Measurements from ENCODE around the gene RAI1. TPM values are rescaled to one million over a fixed set of nuclear protein-coding genes. Genes with fewer than 3 reads are reported as not detected.
A peak's percentile ranks its signal among the peaks of the same experiment; 100 is the strongest.

The RAI1 gene
- total and polyA plus RNA-seq, 2 of the 13 experiments (the other 11 are each of a cell fraction or from before 2014, with no cell fraction given) = 3.4 to 5.2 TPM

GRCh38 chr17:17835415-17836249 is 154.4 kb downstream of the RAI1 start (continued):
- TF ChIP-seq ZNF10 (CRISPR knock-in tag; IDR thresholded peaks at IDR 0.05; ENCODE audit: borderline replicate concordance, low read depth) = no peak
- TF ChIP-seq PCBP1 (IDR thresholded peaks at IDR 0.05; ENCODE audit: borderline replicate concordance, low read depth, low read length) = no peak
- TF ChIP-seq HIVEP1 (CRISPR knock-in tag; IDR thresholded peaks at IDR 0.05) = no peak; the same call in 1 of the 2 replicates
- no peak for TF ChIP-seq ZNF17 (CRISPR knock-in tag; IDR thresholded peaks at IDR 0.05)
- no peak for TF ChIP-seq MED8 (CRISPR knock-in tag; IDR thresholded peaks at IDR 0.05; ENCODE audit: insufficient replicate concordance)
- no peak for TF ChIP-seq SRSF9 (IDR thresholded peaks at IDR 0.05; ENCODE audit: borderline replicate concordance, insufficient read depth, low read depth, low read length, poor library complexity, severe bottlenecking)
- TF ChIP-seq POLR2AphosphoS2 (IDR thresholded peaks at IDR 0.05; ENCODE audit: low read depth, low read length) = no peak
- no peak for TF ChIP-seq PHF5A (CRISPR knock-in tag; IDR thresholded peaks at IDR 0.05; ENCODE audit: low read depth, unreplicated experiment)
- TF ChIP-seq ZNF547 (CRISPR knock-in tag; IDR thresholded peaks at IDR 0.05) = no peak
- peak; percentile 70; the same call in 1 of the 2 replicates for TF ChIP-seq ZNF619 (CRISPR knock-in tag; IDR thresholded peaks at IDR 0.05)
- no peak for TF ChIP-seq TBP (CRISPR knock-in tag; IDR thresholded peaks at IDR 0.05)
- TF ChIP-seq THAP11 (CRISPR knock-in tag; IDR thresholded peaks at IDR 0.05) = peak; percentile 9; the same call in 1 of the 2 replicates
- TF ChIP-seq AGO2 (optimal IDR thresholded peaks at IDR 0.05; ENCODE audit: low read depth, low read length) = no peak
- TF ChIP-seq PTBP1 (IDR thresholded peaks at IDR 0.05; ENCODE audit: low read depth, low read length, poor library complexity, severe bottlenecking) = no peak
- no peak for TF ChIP-seq TGIF2 (CRISPR knock-in tag; IDR thresholded peaks at IDR 0.05)
- TF ChIP-seq AHDC1 (CRISPR knock-in tag; IDR thresholded peaks at IDR 0.05; ENCODE audit: borderline replicate concordance) = no peak
- TF ChIP-seq CHD4 (IDR thresholded peaks at IDR 0.05; ENCODE audit: borderline replicate concordance, low read length) = 0 out of 2 replicates have a peak, but pooled peaks have one; percentile 8
- TF ChIP-seq ZNF557 (CRISPR knock-in tag; IDR thresholded peaks at IDR 0.05) = no peak
- no peak for TF ChIP-seq ZNF329 (CRISPR knock-in tag; IDR thresholded peaks at IDR 0.05; ENCODE audit: low read depth)
- TF ChIP-seq TCF7 (IDR thresholded peaks at IDR 0.05; ENCODE audit: low read depth) = no peak
- TF ChIP-seq PLRG1 (conservative IDR thresholded peaks at IDR 0.05) = no peak
- 0 out of 2 replicates have a peak, but pooled peaks have one; percentile 79 for TF ChIP-seq FOXC1 (CRISPR knock-in tag; IDR thresholded peaks at IDR 0.05; ENCODE audit: borderline replicate concordance)
- no peak for TF ChIP-seq ARNT2 (CRISPR knock-in tag; IDR thresholded peaks at IDR 0.05; ENCODE audit: low read depth)
- no peak for TF ChIP-seq KMT2B (CRISPR knock-in tag; IDR thresholded peaks at IDR 0.05)

Data from HepG2 (cell line).